Activated CD8-positive, alpha-beta T cell treated with anti-CD3 and anti-CD28 coated beads, Interleukin-2, amount 10 ng/mL, durations not matched to agents 7 days and 5 days (primary cell): ENCODE data around the gene ARPC4. TPM values are rescaled to one million over a fixed set of nuclear protein-coding genes. Genes with fewer than 3 reads are reported as not detected.
A peak's percentile ranks its signal among the peaks of the same experiment; 100 is the strongest.
"Not testable (repeated sequence)": the region's sequence is repeated elsewhere in the genome, so short reads cannot be mapped to it uniquely, and the experiment has no call there.

ENCODE experiments used
- ATAC-seq: fragments of 150-1000 bp; cut with Tn5 transposase; one replicate; pipeline ENCODE4 v1.10.0; 2021; ENCODE audit warnings: moderate library complexity
- CTCF ChIA-PET: fragments of 350-600 bp; sonication (Branson Sonifier 250); formaldehyde crosslinking; loops from one replicate; lab custom pipeline; 2021; ENCODE audit warnings: antibody characterized with exemption; lab: Charles Lee
- POLR2A ChIA-PET: fragments of 350-600 bp; sonication (Branson Sonifier 250); formaldehyde crosslinking; loops from one replicate; lab custom pipeline; 2021; ENCODE audit warnings: antibody characterized with exemption; lab: Charles Lee
- DNase-seq: peaks from one replicate; pipeline ENCODE4 v3.0.0-alpha.2; 2020
- H3K27ac Mint-ChIP-seq: one replicate; pipeline ENCODE4 v1.8.0; 2021; ENCODE audit warnings: mild to moderate bottlenecking, mixed read lengths
- H3K27me3 Mint-ChIP-seq: one replicate; pipeline ENCODE4 v1.8.0; 2021; ENCODE audit warnings: low read depth, mixed read lengths
- H3K36me3 Mint-ChIP-seq: one replicate; pipeline ENCODE4 v1.8.0; 2021; ENCODE audit warnings: low read depth, mixed read lengths
- H3K4me1 Mint-ChIP-seq: one replicate; pipeline ENCODE4 v1.8.0; 2021; ENCODE audit warnings: low read depth, mixed read lengths
- H3K4me3 Mint-ChIP-seq: one replicate; pipeline ENCODE4 v1.8.0; 2021; ENCODE audit warnings: mild to moderate bottlenecking, mixed read lengths
- H3K9me3 Mint-ChIP-seq: one replicate; pipeline ENCODE4 v1.8.0; 2022; ENCODE audit warnings: mixed read lengths; ENCODE audit not compliant: insufficient read depth
- total RNA-seq, 2 experiments: library from RNA; stranded (reverse); gene quantifications; one replicate each; pipeline ENCODE4 v1.2.3, GENCODE V29; 2021

Gene ARPC4
- total RNA-seq, 2 experiments from 2014 or later, result 317 to 321 TPM

DNA sequence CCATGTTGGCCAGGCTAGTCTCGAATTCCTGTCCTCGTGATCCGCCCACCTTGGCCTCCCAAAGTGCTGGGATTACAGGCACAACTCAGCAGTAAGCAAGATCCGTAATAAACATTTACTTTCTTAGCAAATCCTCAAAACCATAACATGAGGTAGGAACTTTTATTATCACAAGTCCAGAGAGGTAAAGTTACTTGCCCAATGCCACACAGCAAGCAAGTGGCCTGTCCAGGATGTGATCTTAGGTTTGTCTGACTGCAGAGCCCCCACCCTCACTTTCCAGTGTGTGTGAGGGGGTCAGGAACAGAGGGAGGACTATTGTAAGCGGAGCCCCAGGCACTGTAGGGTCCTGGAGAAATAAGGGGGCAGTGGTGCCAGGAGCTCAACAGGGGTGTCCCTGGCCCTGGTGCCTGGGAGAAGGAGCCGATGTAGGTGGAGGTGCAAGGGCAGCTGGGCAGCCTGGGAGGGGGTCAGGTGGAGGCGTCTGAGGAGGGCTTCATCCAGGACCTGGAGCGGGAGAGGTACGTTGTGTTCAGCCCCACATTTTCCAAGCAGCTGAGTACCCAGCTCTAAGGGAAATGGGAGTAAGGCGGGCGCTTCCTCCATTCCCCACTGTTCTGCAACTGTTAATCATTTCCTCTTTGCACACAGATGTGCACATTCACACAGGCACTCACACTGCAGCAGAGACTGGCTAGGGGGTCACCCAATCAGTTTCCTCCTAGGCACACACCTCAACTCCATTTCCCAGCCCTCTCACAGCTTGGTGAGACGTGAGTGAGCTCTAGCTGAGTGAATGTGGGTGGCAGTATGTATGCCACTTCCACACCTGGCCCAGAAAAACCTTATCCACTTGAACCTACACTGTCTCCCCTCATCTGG lies 45.1 kb downstream of the ARPC4 start:
- DNase-seq (no peak), ATAC-seq (no peak)
- H3K4me3 Mint-ChIP-seq, result no peak overlapping the region
- H3K27me3 Mint-ChIP-seq, result no peaks in the 10 kb centered on the region
- H3K4me1 Mint-ChIP-seq, result peaks cover 10% of the 10 kb centered on the region
- CTCF ChIA-PET, result interaction anchor here (1.2 kb wide), 1 partner anchor 11 kb away, joined by 3 read pairs; no protein-coding TSS in a partner anchor
- peaks cover 49% of the 10 kb centered on the region for H3K36me3 Mint-ChIP-seq
- H3K27ac Mint-ChIP-seq, result no peak overlapping the region
- H3K9me3 Mint-ChIP-seq, result no peaks in the 10 kb centered on the region
- POLR2A ChIA-PET, result no interaction called here

DNA sequence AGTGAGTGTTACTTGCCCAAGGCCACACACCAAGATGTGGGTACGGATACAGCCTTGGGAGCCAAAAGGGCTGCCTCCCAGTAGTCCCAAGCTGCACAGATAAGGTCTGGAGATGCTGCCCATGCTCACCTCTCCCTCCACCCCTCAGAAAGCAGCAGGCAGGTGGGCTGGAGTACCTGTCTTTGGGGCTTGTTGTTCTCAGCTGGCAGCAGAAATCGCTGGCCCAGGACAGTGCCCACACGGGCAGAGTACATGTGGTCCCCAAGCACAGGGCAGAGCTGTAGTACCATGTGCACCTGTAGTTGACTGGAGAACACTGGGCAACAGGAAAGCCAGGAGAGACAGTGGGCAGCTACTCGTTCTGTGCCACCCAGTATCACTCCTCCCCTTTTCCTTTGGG lies 46.0 kb downstream of the ARPC4 start:
- DNase-seq, result no peak
- Mint-ChIP-seq H3K9me3 (no peaks in the 10 kb centered on the region), H3K36me3 (peaks cover 47% of the 10 kb centered on the region), H3K27me3 (no peaks in the 10 kb centered on the region), H3K27ac (no peak overlapping the region), H3K4me1 (peaks cover 14% of the 10 kb centered on the region), H3K4me3 (no peak overlapping the region)
- no peak for ATAC-seq
- CTCF ChIA-PET, result no interaction called here
- POLR2A ChIA-PET, result interaction anchor here (0.6 kb wide), 1 partner anchor 45 kb away, joined by 4 read pairs; no protein-coding TSS in a partner anchor

DNA sequence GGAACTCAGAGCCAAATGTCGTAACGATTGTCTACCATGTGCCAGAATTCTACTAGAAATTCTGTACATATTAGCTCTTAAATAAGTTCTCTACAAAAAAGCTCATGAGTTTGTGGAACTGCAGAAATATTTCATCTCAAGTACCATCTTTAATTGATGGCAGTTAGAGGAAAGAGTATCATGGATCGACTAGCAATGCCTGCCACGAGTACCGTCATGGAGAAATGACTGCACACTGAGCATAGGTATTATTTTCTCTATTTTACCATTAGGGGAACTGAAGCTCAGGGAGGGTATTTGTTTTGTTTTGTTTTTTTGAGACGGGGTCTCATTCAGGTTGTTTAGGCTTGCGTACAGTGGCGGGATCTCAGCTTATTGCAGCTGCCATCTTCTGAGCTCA lies 48.1 kb downstream of the ARPC4 start:
- DNase-seq (no peak), ATAC-seq (no peak)
- no peak overlapping the region for H3K27ac Mint-ChIP-seq
- ChIA-PET POLR2A (interaction anchor here (1.2 kb wide), 1 partner anchor 26 kb away, joined by 5 read pairs; no protein-coding TSS in a partner anchor), CTCF (interaction anchor here (1.3 to 1.9 kb wide), 3 partner anchors 13 to 142 kb away, joined by 3 to 6 read pairs (median 6); partner anchors contain the start of gene CRELD1)
- peaks cover 33% of the 10 kb centered on the region for H3K36me3 Mint-ChIP-seq
- H3K9me3 Mint-ChIP-seq, result no peaks in the 10 kb centered on the region
- H3K27me3 Mint-ChIP-seq, result no peaks in the 10 kb centered on the region
- H3K4me1 Mint-ChIP-seq, result peaks cover 27% of the 10 kb centered on the region
- H3K4me3 Mint-ChIP-seq, result no peak overlapping the region

DNA sequence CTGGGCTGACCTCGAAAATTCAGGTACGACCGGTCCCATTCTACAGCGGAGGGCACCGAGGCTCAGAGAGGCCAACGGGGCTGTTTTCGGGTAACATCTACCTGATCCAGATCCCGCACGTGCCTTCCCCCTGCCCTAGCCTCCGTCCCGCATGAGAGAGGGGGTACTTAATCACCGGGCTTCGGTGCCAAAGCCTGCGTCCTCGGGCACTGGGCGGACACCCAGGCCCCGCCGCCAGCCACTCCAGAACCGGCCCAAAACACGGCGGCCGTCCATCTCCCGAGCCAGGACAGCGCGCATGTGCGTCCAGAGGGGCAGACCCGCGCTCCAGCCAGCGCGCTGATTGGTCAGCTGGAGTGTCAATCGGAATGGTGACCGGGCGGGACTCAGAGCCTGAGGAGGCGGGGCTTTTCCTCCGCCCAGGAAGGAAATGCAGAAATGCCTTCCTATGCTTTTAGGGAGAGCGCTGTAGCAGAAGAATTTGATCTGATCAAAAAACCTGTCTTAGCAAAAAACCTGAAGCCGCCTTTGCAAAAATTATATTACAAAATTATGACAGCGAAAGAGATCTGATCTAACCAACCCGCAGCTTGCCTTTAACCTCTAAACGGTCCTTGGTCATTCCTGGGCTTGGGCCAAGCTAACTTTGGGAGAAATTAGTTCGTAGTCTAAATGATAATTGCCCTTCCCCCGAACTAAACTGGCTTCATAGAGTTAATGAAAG lies 51.0 kb downstream of the ARPC4 start, which contains the start of gene RPUSD3:
Gene RPUSD3, minus strand, starts transcription at position 294 of the 724 bp plus-strand sequence. Its CDS starts 18 bp downstream, at position 276.
- Mint-ChIP-seq H3K27ac (peak within 1 kb of the TSS; percentile 92), H3K27me3 (no peaks in the 10 kb centered on the region), H3K4me1 (peaks cover 30% of the 10 kb centered on the region), H3K9me3 (no peaks in the 10 kb centered on the region), H3K36me3 (peaks cover 24% of the 10 kb centered on the region), H3K4me3 (peak within 1 kb of the TSS; percentile 99)
- ChIA-PET POLR2A (interaction anchor here (0.6 to 1.7 kb wide), 7 partner anchors 12 to 279 kb away, joined by 3 to 4 read pairs (median 3); partner anchors contain the start of genes JAGN1 and PRRT3), CTCF (interaction anchor here (0.6 to 2.3 kb wide), 6 partner anchors 36 to 143 kb away, joined by 3 to 7 read pairs (median 4); partner anchors contain the start of gene CRELD1)
- ATAC-seq, result peak; percentile 99
- peak; percentile 96 for DNase-seq

DNA sequence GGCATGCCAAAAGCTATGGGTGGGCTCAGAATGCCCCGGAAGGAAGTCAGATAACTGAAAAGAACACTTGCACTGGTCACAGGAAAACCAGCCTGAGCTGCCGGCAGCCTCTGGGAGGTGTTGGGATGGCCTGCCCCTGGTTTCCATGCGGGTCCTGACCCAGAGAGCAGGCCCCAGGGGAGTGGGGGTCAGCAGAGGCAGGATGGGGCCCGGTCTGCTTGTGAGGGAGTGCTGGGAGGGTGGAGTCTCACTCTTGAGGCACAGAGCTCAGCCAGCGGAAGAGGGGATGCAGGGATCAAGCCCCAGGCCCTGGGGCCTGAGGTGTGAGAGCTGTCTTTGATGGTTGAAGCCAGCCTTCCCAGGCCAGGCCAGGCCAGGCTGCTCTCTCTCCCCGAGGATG lies 53.3 kb downstream of the ARPC4 start:
- Mint-ChIP-seq H3K4me3 (no peak overlapping the region), H3K4me1 (peaks cover 30% of the 10 kb centered on the region), H3K9me3 (no peaks in the 10 kb centered on the region), H3K27ac (no peak overlapping the region), H3K27me3 (peaks cover 1% of the 10 kb centered on the region), H3K36me3 (peaks cover 14% of the 10 kb centered on the region)
- ChIA-PET CTCF (interaction anchor here (1.2 to 1.5 kb wide), 2 partner anchors 8 to 87 kb away, joined by 3 to 4 read pairs; no protein-coding TSS in a partner anchor), POLR2A (interaction anchor here (0.6 to 1.8 kb wide), 3 partner anchors 39 to 115 kb away, joined by 3 to 6 read pairs (median 3); partner anchors contain the start of gene JAGN1)
- DNase-seq (no peak), ATAC-seq (no peak)

DNA sequence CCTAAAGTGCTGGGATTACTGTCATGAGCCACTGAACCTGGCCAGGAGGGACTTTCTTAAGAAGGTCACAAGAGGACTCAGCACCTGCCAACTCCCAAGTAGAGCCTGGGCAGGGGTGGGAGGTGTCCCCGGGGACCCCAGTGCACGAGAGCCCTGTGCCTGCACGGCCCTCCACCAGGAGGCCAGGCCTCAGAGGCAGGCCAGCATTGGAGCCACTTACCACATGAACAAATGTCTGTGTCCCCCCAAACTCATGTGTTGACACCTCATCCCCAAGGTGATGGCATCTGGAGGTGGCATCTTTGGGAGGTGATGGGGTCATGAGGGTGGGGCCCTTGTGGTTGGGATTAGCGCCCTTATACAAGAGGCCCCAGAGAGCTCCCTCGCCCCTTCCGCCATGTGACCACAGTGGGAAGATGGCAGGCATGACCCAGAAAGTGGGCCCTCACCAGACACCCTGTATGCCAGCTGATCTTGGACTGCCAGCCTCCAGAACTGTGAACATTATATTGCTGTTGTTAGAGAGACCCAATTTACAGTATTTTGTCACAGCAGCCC lies 54.1 kb downstream of the ARPC4 start:
- Mint-ChIP-seq H3K4me1 (peaks cover 27% of the 10 kb centered on the region), H3K4me3 (no peak overlapping the region), H3K27ac (no peak overlapping the region), H3K27me3 (peaks cover 6% of the 10 kb centered on the region), H3K36me3 (peaks cover 9% of the 10 kb centered on the region), H3K9me3 (no peaks in the 10 kb centered on the region)
- ChIA-PET CTCF (interaction anchor here (0.7 kb wide), 1 partner anchor 66 kb away, joined by 3 read pairs; no protein-coding TSS in a partner anchor), POLR2A (interaction anchor here (0.8 to 1.8 kb wide), 2 partner anchors 44 to 116 kb away, joined by 3 to 6 read pairs; partner anchors contain the start of gene JAGN1)
- no peak for DNase-seq
- no peak for ATAC-seq

DNA sequence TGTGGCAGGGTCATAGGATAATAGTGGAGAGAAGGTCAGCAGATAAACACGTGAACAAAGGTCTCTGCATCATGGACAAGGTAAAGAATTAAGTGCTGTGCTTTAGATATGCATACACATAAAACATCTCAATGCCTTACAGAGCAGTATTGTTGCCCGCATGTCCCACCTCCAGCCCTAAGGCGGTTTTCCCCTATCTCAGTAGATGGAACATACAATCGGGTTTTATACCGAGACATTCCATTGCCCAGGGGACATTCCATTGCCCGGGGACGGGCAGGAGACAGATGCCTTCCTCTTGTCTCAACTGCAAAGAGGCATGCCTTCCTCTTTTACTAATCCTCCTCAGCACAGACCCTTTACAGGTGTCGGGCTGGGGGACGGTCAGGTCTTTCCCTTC lies 55.0 kb downstream of the ARPC4 start:
- not testable (repeated sequence) for H3K27ac Mint-ChIP-seq, H3K27me3 Mint-ChIP-seq, H3K36me3 Mint-ChIP-seq, H3K4me3 Mint-ChIP-seq, ATAC-seq, H3K9me3 Mint-ChIP-seq, DNase-seq
- peaks cover 21% of the 10 kb centered on the region for H3K4me1 Mint-ChIP-seq
- ChIA-PET CTCF (interaction anchor here (1.4 kb wide), 3 partner anchors 16 to 86 kb away, joined by 4 to 8 read pairs (median 5); partner anchors contain the start of gene CRELD1), POLR2A (interaction anchor here (1.8 kb wide), 1 partner anchor 43 kb away, joined by 6 read pairs; the partner anchor contains the start of gene JAGN1)

DNA sequence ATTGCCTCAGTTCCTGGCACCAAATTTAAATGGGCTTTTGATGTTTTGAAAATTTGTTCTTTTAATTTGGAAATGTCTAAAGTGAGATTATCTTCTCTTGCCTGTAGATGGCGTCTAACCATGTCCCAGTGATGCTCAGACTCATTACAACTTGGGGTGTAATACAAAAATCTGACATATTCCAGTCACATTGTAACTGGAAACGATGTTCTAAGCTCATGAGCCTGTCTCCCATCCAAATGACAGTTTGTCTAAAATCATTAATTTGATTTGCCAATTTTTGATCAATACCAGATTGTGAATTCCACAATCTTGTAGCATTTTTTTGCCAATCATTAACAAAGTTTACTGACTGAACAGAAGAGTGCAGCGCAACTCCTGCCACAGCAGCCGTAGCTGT lies 56.0 kb downstream of the ARPC4 start:
- H3K4me1 Mint-ChIP-seq, result peaks cover 22% of the 10 kb centered on the region
- H3K27me3 Mint-ChIP-seq, H3K36me3 Mint-ChIP-seq, H3K27ac Mint-ChIP-seq, POLR2A ChIA-PET, ATAC-seq, H3K9me3 Mint-ChIP-seq, H3K4me3 Mint-ChIP-seq: not testable (repeated sequence)
- DNase-seq, result peak; percentile 33
- CTCF ChIA-PET, result interaction anchor here (0.6 to 1.5 kb wide), 14 partner anchors 9 to 177 kb away, joined by 3 to 8 read pairs (median 3); partner anchors contain the start of genes ARPC4, CRELD1 and TADA3

DNA sequence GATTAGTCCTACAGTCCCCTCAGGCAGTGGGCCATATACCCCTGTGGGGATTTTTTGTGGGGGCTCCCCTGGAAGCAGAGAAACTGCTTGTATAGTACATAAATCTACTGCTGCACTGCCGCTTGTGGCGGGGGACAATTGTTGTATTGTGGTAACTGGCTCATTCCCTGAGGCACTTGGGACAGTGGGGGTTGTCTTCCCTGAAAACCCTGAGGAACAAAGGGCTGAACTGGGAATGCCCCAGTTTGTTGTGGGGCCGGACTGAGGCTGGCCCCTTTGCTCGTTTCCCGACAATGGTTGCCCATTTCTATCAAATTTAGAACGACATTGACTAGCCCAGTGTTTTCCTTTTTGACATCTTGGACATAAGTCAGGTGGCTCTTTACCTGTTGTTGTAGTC lies 58.5 kb downstream of the ARPC4 start:
- H3K4me1 Mint-ChIP-seq, POLR2A ChIA-PET, CTCF ChIA-PET, H3K27me3 Mint-ChIP-seq, DNase-seq, H3K4me3 Mint-ChIP-seq, H3K9me3 Mint-ChIP-seq, H3K36me3 Mint-ChIP-seq, H3K27ac Mint-ChIP-seq, ATAC-seq: not testable (repeated sequence)

DNA sequence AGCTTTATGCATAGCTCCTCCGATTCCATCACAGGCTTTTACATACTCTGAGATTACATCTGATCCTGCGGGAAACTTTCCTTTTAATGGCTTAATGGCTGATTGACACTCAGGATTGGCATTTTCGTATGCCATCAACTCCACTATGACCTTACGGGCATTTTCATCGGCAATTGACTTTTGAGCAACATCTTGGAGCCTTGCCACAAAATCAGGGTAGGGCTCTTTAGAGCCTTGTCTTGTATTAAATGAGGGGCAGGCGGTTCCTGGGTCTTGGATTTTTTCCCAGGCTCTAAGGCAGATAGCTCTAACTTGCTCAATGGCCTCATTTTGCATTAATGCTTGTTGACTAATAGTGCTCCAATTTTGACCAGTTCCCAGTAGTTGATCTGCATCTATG lies 59.0 kb downstream of the ARPC4 start:
- H3K4me1 Mint-ChIP-seq, DNase-seq, H3K27me3 Mint-ChIP-seq, CTCF ChIA-PET, H3K4me3 Mint-ChIP-seq, ATAC-seq, H3K36me3 Mint-ChIP-seq, H3K9me3 Mint-ChIP-seq, H3K27ac Mint-ChIP-seq, POLR2A ChIA-PET: not testable (repeated sequence)

DNA sequence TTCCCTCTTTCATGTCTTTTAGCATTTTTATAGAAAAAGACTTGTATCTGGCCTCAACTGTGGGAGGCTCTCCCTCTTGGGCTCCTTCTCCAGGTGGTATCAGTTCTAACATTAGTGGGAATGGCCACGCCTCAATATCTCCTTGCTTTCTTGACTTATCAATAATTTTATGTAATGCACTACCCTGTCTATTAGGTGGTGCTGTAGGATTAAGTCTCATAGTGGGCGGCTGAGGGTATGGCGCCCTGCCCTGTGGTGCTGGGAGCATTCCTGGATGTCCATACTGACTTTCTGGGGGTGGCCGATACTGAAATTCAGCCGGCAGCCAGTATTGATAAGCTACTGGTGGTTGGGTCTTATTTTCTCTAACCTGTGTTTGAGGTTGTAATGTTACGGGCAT lies 59.6 kb downstream of the ARPC4 start:
- Mint-ChIP-seq H3K9me3 (no peaks in the 10 kb centered on the region), H3K27ac (no peak overlapping the region), H3K4me1 (peaks cover 10% of the 10 kb centered on the region), H3K27me3 (peaks cover 9% of the 10 kb centered on the region), H3K4me3 (no peak overlapping the region), H3K36me3 (no peaks in the 10 kb centered on the region)
- DNase-seq (no peak), ATAC-seq (no peak)
- CTCF ChIA-PET, result no interaction called here
- POLR2A ChIA-PET, result no interaction called here
